ENCODE results near the gene LCE3B. TPM values are rescaled to one million over a fixed set of nuclear protein-coding genes. Genes with fewer than 3 reads are reported as not detected.

The LCE3B gene
- total RNA-seq, 2 experiments from 2014 or later = not detected

- POLR2A ChIA-PET = no interaction called here
- H3K4me1 Mint-ChIP-seq (ENCODE audit: low read depth) = peaks cover 2% of the 10 kb centered on the region
- no peaks in the 10 kb centered on the region for H3K36me3 Mint-ChIP-seq
- CTCF ChIA-PET = interaction anchor here (0.8 to 1.5 kb wide), 5 partner anchors 8 to 90 kb away, joined by 3 to 6 read pairs (median 5); no protein-coding TSS in a partner anchor
- H3K27me3 Mint-ChIP-seq = peaks cover 27% of the 10 kb centered on the region
- DNase-seq = peak; percentile 44
- H3K27ac Mint-ChIP-seq = no peak overlapping the region
- peaks cover 12% of the 10 kb centered on the region for H3K9me3 Mint-ChIP-seq
- intact Hi-C loops (cut with micrococcal nuclease) = loop anchor here (2.0 kb wide), 1 partner anchor 47 kb away; no protein-coding TSS in a partner anchor
- H3K4me3 Mint-ChIP-seq = no peak overlapping the region
These were observed 9.7 kb downstream of the LCE3B start for GRCh38 chr1:152623203-152623844.

- H3K4me1 Mint-ChIP-seq (ENCODE audit: low read depth) = peaks cover 2% of the 10 kb centered on the region
- H3K27me3 Mint-ChIP-seq = peaks cover 39% of the 10 kb centered on the region
- no peak for DNase-seq
- H3K4me3 Mint-ChIP-seq = no peak overlapping the region
- POLR2A ChIA-PET = no interaction called here
- no peak overlapping the region for H3K27ac Mint-ChIP-seq
- CTCF ChIA-PET = no interaction called here
- H3K9me3 Mint-ChIP-seq = no peaks in the 10 kb centered on the region
- no peaks in the 10 kb centered on the region for H3K36me3 Mint-ChIP-seq
- intact Hi-C loops (cut with micrococcal nuclease) = no loop called here
These were observed 13.1 kb downstream of the LCE3B start for GRCh38 chr1:152626744-152627143.

GRCh38 chr1:152630596-152630995 is 17.0 kb downstream of the LCE3B start:
- peaks cover 23% of the 10 kb centered on the region for H3K27me3 Mint-ChIP-seq
- H3K36me3 Mint-ChIP-seq = no peaks in the 10 kb centered on the region
- no peaks in the 10 kb centered on the region for H3K4me1 Mint-ChIP-seq (ENCODE audit: low read depth)
- intact Hi-C loops (cut with micrococcal nuclease) = no loop called here
- H3K27ac Mint-ChIP-seq = no peak overlapping the region
- no peaks in the 10 kb centered on the region for H3K9me3 Mint-ChIP-seq
- DNase-seq = no peak
- ChIA-PET POLR2A (no interaction called here), CTCF (interaction anchor here (1.3 kb wide), 1 partner anchor 23 kb away, joined by 8 read pairs; no protein-coding TSS in a partner anchor)
- H3K4me3 Mint-ChIP-seq = no peak overlapping the region

DNA sequence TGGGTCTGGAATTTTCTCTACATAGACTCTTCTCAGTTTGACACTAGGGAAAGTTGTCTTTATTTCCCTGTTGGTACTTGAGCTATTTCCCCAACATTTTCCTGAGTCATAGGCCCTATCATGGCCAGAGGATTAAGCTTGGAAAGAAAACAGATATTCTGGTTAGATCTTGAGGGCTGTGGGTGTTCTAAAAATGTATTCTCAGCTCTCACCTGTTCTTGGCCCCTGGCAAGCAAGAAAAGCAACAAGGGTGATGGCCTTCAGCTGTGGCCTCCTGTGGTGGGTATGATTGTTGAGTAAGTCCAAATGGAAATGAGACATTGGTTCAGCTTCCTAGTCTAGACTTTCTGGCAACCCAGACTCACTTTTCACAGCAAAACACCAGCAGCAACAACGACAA is 26.7 kb downstream of the LCE3B start:
- intact Hi-C loops (cut with micrococcal nuclease) = no loop called here
- no peaks in the 10 kb centered on the region for H3K4me1 Mint-ChIP-seq (ENCODE audit: low read depth)
- CTCF ChIA-PET = interaction anchor here (2.3 kb wide), 1 partner anchor 14 kb away, joined by 10 read pairs; no protein-coding TSS in a partner anchor
- POLR2A ChIA-PET = no interaction called here
- H3K9me3 Mint-ChIP-seq = peaks cover 6% of the 10 kb centered on the region
- no peaks in the 10 kb centered on the region for H3K36me3 Mint-ChIP-seq
- H3K27me3 Mint-ChIP-seq = peaks cover 4% of the 10 kb centered on the region
- no peak overlapping the region for H3K4me3 Mint-ChIP-seq
- no peak overlapping the region for H3K27ac Mint-ChIP-seq
- DNase-seq = no peak

GRCh38 chr1:152643945-152644344 is 30.3 kb downstream of the LCE3B start:
- Mint-ChIP-seq H3K4me1 (ENCODE audit: low read depth) (no peaks in the 10 kb centered on the region), H3K36me3 (no peaks in the 10 kb centered on the region), H3K27me3 (peaks cover 17% of the 10 kb centered on the region), H3K4me3 (no peak overlapping the region), H3K9me3 (peaks cover 2% of the 10 kb centered on the region), H3K27ac (no peak overlapping the region)
- no peak for DNase-seq
- ChIA-PET POLR2A (interaction anchor here (0.6 kb wide), 1 partner anchor 10 kb away, joined by 3 read pairs; no protein-coding TSS in a partner anchor), CTCF (interaction anchor here (1.7 kb wide), 1 partner anchor 9 kb away, joined by 5 read pairs; no protein-coding TSS in a partner anchor)
- intact Hi-C loops (cut with micrococcal nuclease) = no loop called here

DNA sequence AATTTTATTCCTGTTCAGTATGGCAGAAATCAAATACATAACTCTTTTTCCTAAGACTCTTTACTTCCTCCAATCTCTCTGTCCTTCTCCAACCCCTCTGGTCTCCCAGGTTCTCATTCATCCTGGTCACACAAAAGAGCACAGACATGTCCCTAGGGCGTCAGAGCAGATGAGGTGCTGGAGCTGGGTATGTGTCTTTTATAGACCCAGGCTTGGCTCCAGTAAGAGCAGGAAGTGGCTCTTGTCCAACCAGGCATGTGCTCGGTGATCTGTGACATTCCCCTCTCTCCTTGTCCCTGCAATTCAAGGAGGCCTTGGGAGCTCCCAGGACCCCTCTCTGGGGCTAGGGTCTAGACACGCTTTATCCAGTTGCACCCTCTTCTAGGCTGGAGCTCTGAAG is 31.5 kb downstream of the LCE3B start:
- H3K36me3 Mint-ChIP-seq = no peaks in the 10 kb centered on the region
- no peak overlapping the region for H3K27ac Mint-ChIP-seq
- no peak overlapping the region for H3K4me3 Mint-ChIP-seq
- no peaks in the 10 kb centered on the region for H3K4me1 Mint-ChIP-seq (ENCODE audit: low read depth)
- CTCF ChIA-PET = no interaction called here
- POLR2A ChIA-PET = no interaction called here
- H3K9me3 Mint-ChIP-seq = no peaks in the 10 kb centered on the region
- intact Hi-C loops (cut with micrococcal nuclease) = no loop called here
- H3K27me3 Mint-ChIP-seq = peaks cover 19% of the 10 kb centered on the region
- DNase-seq = no peak

GRCh38 chr1:152646656-152647055 is 33.0 kb downstream of the LCE3B start:
- H3K36me3 Mint-ChIP-seq = no peaks in the 10 kb centered on the region

DNA sequence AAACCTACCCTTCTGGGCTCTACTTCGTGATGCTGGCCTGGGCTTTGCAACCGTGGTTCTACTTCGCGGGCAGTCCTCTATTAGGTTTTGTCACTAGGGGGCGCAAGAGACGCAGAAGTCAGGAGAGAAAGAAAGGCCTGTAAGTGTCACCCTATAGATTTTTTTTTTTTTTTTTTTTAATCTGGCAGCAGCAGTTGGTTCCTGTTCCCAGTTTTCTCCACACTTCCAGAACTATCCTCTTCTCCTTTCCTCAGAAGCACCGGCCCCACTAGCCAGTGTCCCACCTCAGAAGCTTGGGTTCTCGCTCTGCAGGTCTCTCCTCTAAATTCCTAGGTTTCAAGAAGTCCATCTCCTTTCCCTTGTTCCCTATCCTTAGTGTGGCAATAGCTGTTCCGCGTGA is 40.5 kb downstream of the LCE3B start:
- H3K36me3 Mint-ChIP-seq = no peaks in the 10 kb centered on the region
- CTCF ChIA-PET = interaction anchor here (0.7 to 2.1 kb wide), 16 partner anchors 9 to 572 kb away, joined by 3 to 10 read pairs (median 4); partner anchors contain the start of gene LCE2D
- H3K4me1 Mint-ChIP-seq (ENCODE audit: low read depth) = peaks cover 3% of the 10 kb centered on the region
- H3K9me3 Mint-ChIP-seq = no peaks in the 10 kb centered on the region
- H3K27me3 Mint-ChIP-seq = peaks cover 9% of the 10 kb centered on the region
- H3K4me3 Mint-ChIP-seq = no peak overlapping the region
- POLR2A ChIA-PET = interaction anchor here (0.5 kb wide), 1 partner anchor 11 kb away, joined by 3 read pairs; no protein-coding TSS in a partner anchor
- peak; percentile 69 for DNase-seq
- intact Hi-C loops (cut with micrococcal nuclease) = loop anchor here (2.0 kb wide), 1 partner anchor 569 kb away; no protein-coding TSS in a partner anchor
- no peak overlapping the region for H3K27ac Mint-ChIP-seq

More at GRCh38 chr1:152646656-152647055, 33.0 kb downstream of the LCE3B start:
- H3K27me3 Mint-ChIP-seq = peaks cover 19% of the 10 kb centered on the region
- intact Hi-C loops (cut with micrococcal nuclease) = no loop called here
- no peak for DNase-seq
- H3K9me3 Mint-ChIP-seq = no peaks in the 10 kb centered on the region
- H3K4me1 Mint-ChIP-seq (ENCODE audit: low read depth) = no peaks in the 10 kb centered on the region
- H3K27ac Mint-ChIP-seq = no peak overlapping the region
- no peak overlapping the region for H3K4me3 Mint-ChIP-seq
- ChIA-PET POLR2A (no interaction called here), CTCF (no interaction called here)

GRCh38 chr1:152656459-152656858 is 42.8 kb downstream of the LCE3B start:
- CTCF ChIA-PET = interaction anchor here (0.6 kb wide), 1 partner anchor 120 kb away, joined by 3 read pairs; no protein-coding TSS in a partner anchor

GRCh38 chr1:152657677-152658076 is 44.1 kb downstream of the LCE3B start:
- no peak overlapping the region for H3K27ac Mint-ChIP-seq
- DNase-seq = no peak
- ChIA-PET CTCF (no interaction called here), POLR2A (no interaction called here)
- peaks cover 3% of the 10 kb centered on the region for H3K4me1 Mint-ChIP-seq (ENCODE audit: low read depth)
- H3K27me3 Mint-ChIP-seq = peaks cover 2% of the 10 kb centered on the region
- H3K9me3 Mint-ChIP-seq = no peaks in the 10 kb centered on the region
- intact Hi-C loops (cut with micrococcal nuclease) = no loop called here
- H3K36me3 Mint-ChIP-seq = no peaks in the 10 kb centered on the region
- no peak overlapping the region for H3K4me3 Mint-ChIP-seq

More at GRCh38 chr1:152656459-152656858, 42.8 kb downstream of the LCE3B start:
- H3K27ac Mint-ChIP-seq = no peak overlapping the region
- H3K27me3 Mint-ChIP-seq = peaks cover 5% of the 10 kb centered on the region
- H3K4me1 Mint-ChIP-seq (ENCODE audit: low read depth) = peaks cover 3% of the 10 kb centered on the region
- no peaks in the 10 kb centered on the region for H3K9me3 Mint-ChIP-seq
- intact Hi-C loops (cut with micrococcal nuclease) = no loop called here
- POLR2A ChIA-PET = no interaction called here
- no peaks in the 10 kb centered on the region for H3K36me3 Mint-ChIP-seq
- H3K4me3 Mint-ChIP-seq = no peak overlapping the region
- no peak for DNase-seq

DNA sequence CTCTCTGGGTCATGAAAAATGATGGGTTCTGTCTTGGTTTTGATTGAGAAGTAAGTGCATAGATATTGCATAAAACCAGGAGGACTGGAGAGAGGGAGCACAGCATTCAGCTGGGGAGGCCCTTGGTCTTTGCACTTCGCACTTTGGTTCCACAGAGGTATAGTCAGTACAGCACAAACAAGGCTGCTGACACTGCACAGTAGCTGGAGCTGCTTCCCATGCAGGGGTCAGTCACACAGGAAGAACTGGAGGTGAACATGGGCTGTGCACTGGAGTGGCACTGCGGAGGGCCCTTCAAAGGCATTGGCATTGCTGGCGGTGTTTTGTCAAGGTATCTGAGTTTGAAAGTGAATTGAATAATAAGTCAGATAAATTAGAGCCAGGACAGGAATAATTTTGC is 45.0 kb downstream of the LCE3B start:
- Mint-ChIP-seq H3K27ac (no peak overlapping the region), H3K27me3 (peaks cover 2% of the 10 kb centered on the region), H3K36me3 (no peaks in the 10 kb centered on the region), H3K4me3 (no peak overlapping the region), H3K4me1 (ENCODE audit: low read depth) (peaks cover 3% of the 10 kb centered on the region), H3K9me3 (no peaks in the 10 kb centered on the region)
- intact Hi-C loops (cut with micrococcal nuclease) = no loop called here
- ChIA-PET CTCF (no interaction called here), POLR2A (no interaction called here)
- no peak for DNase-seq

- Mint-ChIP-seq H3K4me1 (ENCODE audit: low read depth) (no peaks in the 10 kb centered on the region), H3K36me3 (no peaks in the 10 kb centered on the region), H3K27me3 (peaks cover 4% of the 10 kb centered on the region), H3K4me3 (no peak within 1 kb of the TSS), H3K27ac (no peak within 1 kb of the TSS), H3K9me3 (no peaks in the 10 kb centered on the region)
- CTCF ChIA-PET = interaction anchor here (1.8 kb wide), 1 partner anchor 9 kb away, joined by 6 read pairs; no protein-coding TSS in a partner anchor
- POLR2A ChIA-PET = no interaction called here
- no peak for DNase-seq
- intact Hi-C loops (cut with micrococcal nuclease) = no loop called here
These were observed 49.5 kb downstream of the LCE3B start, which contains the start of gene LCE2D for GRCh38 chr1:152663098-152663497. LCE2D (plus strand) TSS chr1:152663380; CDS start chr1:152664106, 726 bp downstream.

Measured in activated CD4-positive, alpha-beta memory T cell treated with anti-CD3 and anti-CD28 coated beads for 36 hours (primary cell).